ENCODE results near the gene RAP1A.

RAP1A gene

DNA sequence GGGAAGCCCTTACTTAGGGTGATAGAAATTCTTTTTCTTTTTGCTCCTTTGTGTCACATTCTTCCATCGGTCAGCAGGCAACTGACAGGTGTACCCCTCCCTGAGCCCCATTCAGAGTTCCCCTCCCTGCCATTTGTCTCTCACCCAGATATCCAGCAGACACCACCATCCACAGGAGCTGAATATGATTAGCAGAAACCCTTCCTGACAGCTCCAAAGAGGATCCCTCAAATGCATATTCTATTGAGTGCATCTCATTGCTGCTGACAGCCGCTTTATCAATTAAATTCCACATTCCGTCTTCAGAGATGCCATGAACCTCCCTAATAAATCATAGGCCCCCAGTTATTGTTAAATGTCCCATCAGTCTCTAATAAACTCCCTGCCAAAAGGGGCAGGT is 130.0 kb downstream of the RAP1A start:
- Histone ChIP-seq H3K27me3 (ENCODE audit: insufficient read depth, low read length, poor library complexity, severe bottlenecking) (no peaks in the 10 kb centered on the region), H3K9me2 (replicated peaks; ENCODE audit: low read depth, low read length) (no peaks in the 10 kb centered on the region), H3K79me2 (ENCODE audit: insufficient read depth, low read length) (peaks cover 8% of the 10 kb centered on the region; the same call in 1 of the 2 replicates), H3F3A (ENCODE audit: low read depth) (no peaks in the 10 kb centered on the region), H4K20me1 (ENCODE audit: insufficient read depth, low read length, poor library complexity, severe bottlenecking) (no peaks in the 10 kb centered on the region), H3K9me3 (ENCODE audit: insufficient read depth, low read depth, low read length) (no peaks in the 10 kb centered on the region), H3K4me1 (ENCODE audit: insufficient read depth, low read length, poor library complexity, severe bottlenecking) (peaks cover 5% of the 10 kb centered on the region), H3K4me3 (ENCODE audit: low read length, poor library complexity, severe bottlenecking) (no peak overlapping the region), H3K4me2 (ENCODE audit: low read depth, low read length, poor library complexity, severe bottlenecking) (no peak overlapping the region), H3K36me3 (ENCODE audit: insufficient read depth, low read length) (no peaks in the 10 kb centered on the region), H2AFZ (ENCODE audit: low read length) (no peak overlapping the region), H3K9ac (ENCODE audit: low read depth, low read length, poor library complexity, severe bottlenecking) (no peak overlapping the region)
- no peak for TF ChIP-seq EZH2phosphoT487 (IDR thresholded peaks at IDR 0.05; ENCODE audit: borderline replicate concordance)
- TF ChIP-seq, protein P1, sequence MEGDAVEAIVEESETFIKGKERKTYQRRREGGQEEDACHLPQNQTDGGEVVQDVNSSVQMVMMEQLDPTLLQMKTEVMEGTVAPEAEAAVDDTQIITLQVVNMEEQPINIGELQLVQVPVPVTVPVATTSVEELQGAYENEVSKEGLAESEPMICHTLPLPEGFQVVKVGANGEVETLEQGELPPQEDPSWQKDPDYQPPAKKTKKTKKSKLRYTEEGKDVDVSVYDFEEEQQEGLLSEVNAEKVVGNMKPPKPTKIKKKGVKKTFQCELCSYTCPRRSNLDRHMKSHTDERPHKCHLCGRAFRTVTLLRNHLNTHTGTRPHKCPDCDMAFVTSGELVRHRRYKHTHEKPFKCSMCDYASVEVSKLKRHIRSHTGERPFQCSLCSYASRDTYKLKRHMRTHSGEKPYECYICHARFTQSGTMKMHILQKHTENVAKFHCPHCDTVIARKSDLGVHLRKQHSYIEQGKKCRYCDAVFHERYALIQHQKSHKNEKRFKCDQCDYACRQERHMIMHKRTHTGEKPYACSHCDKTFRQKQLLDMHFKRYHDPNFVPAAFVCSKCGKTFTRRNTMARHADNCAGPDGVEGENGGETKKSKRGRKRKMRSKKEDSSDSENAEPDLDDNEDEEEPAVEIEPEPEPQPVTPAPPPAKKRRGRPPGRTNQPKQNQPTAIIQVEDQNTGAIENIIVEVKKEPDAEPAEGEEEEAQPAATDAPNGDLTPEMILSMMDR (conservative IDR thresholded peaks at IDR 0.05; ENCODE audit: low read length), result no peak

DNA sequence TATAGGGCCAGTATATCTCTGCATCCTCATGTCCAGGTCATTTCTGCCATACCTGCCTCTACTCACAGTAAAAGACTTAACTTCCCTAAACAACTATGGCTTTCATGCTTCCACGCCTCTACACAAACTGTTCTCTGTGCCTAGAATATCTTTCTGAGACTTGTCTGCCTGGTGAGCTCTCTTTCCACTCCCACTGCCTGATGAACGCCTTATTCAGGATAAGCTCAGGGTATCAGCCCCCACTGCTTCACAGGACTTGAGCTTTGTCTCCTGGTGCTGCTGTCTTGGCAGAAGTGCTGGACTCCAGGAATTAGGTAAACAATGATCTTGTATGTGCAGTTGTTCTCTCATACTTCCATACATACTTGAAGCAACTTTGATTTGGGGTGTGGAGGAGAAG is 131.3 kb downstream of the RAP1A start:
- H3K9me2 ChIP-seq (replicated peaks; ENCODE audit: low read depth, low read length), result no peaks in the 10 kb centered on the region
- no peaks in the 10 kb centered on the region for H3F3A ChIP-seq (ENCODE audit: low read depth)
- H2AFZ ChIP-seq (ENCODE audit: low read length), result no peak overlapping the region
- H3K9ac ChIP-seq (ENCODE audit: low read depth, low read length, poor library complexity, severe bottlenecking), result no peak overlapping the region
- H3K79me2 ChIP-seq (ENCODE audit: insufficient read depth, low read length), result peaks cover 11% of the 10 kb centered on the region
- no peaks in the 10 kb centered on the region for H3K9me3 ChIP-seq (ENCODE audit: insufficient read depth, low read depth, low read length)
- peaks cover 7% of the 10 kb centered on the region for H3K4me1 ChIP-seq (ENCODE audit: insufficient read depth, low read length, poor library complexity, severe bottlenecking)
- peaks cover under 1% of the 10 kb centered on the region for H4K20me1 ChIP-seq (ENCODE audit: insufficient read depth, low read length, poor library complexity, severe bottlenecking)
- no peak overlapping the region for H3K4me3 ChIP-seq (ENCODE audit: low read length, poor library complexity, severe bottlenecking)
- no peaks in the 10 kb centered on the region for H3K36me3 ChIP-seq (ENCODE audit: insufficient read depth, low read length)
- H3K4me2 ChIP-seq (ENCODE audit: low read depth, low read length, poor library complexity, severe bottlenecking), result no peak overlapping the region
- H3K27me3 ChIP-seq (ENCODE audit: insufficient read depth, low read length, poor library complexity, severe bottlenecking), result no peaks in the 10 kb centered on the region
- TF ChIP-seq, protein P1 (conservative IDR thresholded peaks at IDR 0.05; ENCODE audit: low read length), result no peak

DNA sequence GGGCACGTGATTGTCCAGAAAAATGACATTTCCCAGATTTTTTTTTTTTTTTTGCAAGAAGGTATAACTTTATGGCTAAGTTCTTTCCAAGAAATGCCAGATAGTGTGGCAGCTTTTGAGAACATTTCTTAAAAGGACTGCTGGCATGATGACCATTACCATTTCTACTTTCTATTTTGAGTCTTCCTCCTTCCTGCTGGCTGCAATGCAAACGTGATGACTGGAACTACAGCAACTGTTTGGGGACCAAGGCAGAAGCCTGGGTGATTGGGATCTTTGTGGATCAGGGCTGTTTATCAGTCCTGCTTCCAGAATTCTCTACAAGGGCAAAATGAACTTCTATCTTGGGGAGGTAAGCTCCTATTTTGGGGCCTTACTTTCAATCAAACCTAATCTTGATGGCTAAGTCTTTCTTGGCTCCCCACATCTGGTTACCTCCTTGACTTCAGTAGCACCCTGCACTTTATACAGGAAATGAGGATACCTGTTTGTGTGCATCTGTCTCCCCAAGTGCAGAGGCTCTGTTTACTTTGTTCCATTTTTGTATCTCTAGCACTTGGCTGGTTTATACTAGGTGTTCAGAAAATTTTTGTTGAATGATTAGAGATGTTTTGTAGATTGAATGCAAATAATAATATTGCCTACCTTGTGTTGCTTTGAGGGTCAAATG is 132.5 kb downstream of the RAP1A start:
- Histone ChIP-seq H3K79me2 (ENCODE audit: insufficient read depth, low read length) (peaks cover 23% of the 10 kb centered on the region), H3K4me3 (ENCODE audit: low read length, poor library complexity, severe bottlenecking) (no peak overlapping the region), H3K9ac (ENCODE audit: low read depth, low read length, poor library complexity, severe bottlenecking) (no peak overlapping the region), H3K4me1 (ENCODE audit: insufficient read depth, low read length, poor library complexity, severe bottlenecking) (peaks cover 15% of the 10 kb centered on the region), H3K27me3 (ENCODE audit: insufficient read depth, low read length, poor library complexity, severe bottlenecking) (no peaks in the 10 kb centered on the region), H2AFZ (ENCODE audit: low read length) (no peak overlapping the region), H3K36me3 (ENCODE audit: insufficient read depth, low read length) (no peaks in the 10 kb centered on the region), H3K9me2 (replicated peaks; ENCODE audit: low read depth, low read length) (no peaks in the 10 kb centered on the region), H3F3A (ENCODE audit: low read depth) (no peaks in the 10 kb centered on the region), H3K9me3 (ENCODE audit: insufficient read depth, low read depth, low read length) (no peaks in the 10 kb centered on the region), H4K20me1 (ENCODE audit: insufficient read depth, low read length, poor library complexity, severe bottlenecking) (peaks cover 13% of the 10 kb centered on the region), H3K4me2 (ENCODE audit: low read depth, low read length, poor library complexity, severe bottlenecking) (no peak overlapping the region)
- TF ChIP-seq, protein P1 (conservative IDR thresholded peaks at IDR 0.05; ENCODE audit: low read length), result no peak
- TF ChIP-seq EZH2phosphoT487 (IDR thresholded peaks at IDR 0.05; ENCODE audit: borderline replicate concordance), result no peak
